HCT116 (cell line): ENCODE measurements around the gene KYAT1. TPM values are rescaled to one million over a fixed set of nuclear protein-coding genes. Genes with fewer than 3 reads are reported as not detected.

Experiments
- ATAC-seq: fragments of 200-7000 bp; cut with Tn5 transposase; 2 replicates; pipeline ENCODE4 v1.9.1; 2020; ENCODE audit warnings: mild to moderate bottlenecking, moderate library complexity
- BruUV-seq: library from RNA; stranded (reverse); fragments of 400-500 nt; replicated peaks from 2 replicates; lab custom pipeline; 2021; lab: Mats Ljungman, UMichigan
- CTCF ChIA-PET: fragments of 300-600 bp; sonication (Branson Sonifier 250); formaldehyde crosslinking; loops from one replicate; lab custom pipeline; 2021; ENCODE audit warnings: antibody characterized with exemption; lab: Charles Lee
- POLR2A ChIA-PET: fragments of 300-600, 350-600 bp; sonication (Branson Sonifier 250); formaldehyde crosslinking; loops from one replicate; lab custom pipeline; 2021; ENCODE audit warnings: antibody characterized with exemption; lab: Charles Lee
- RAD21 ChIA-PET, 2 experiments: fragments of 300-600 bp; sonication (Branson Sonifier 250); formaldehyde crosslinking; loops; one replicate each; lab custom pipeline; 2023; ENCODE audit warnings: low total read pairs in 2 of 2; ENCODE audit not compliant: uncharacterized antibody in 2 of 2, unreplicated experiment in 2 of 2, low non-redundant PET in 1 of 2; lab: Charles Lee
- DNase-seq: peaks from one replicate; pipeline ENCODE4 v3.0.0-alpha.2; 2010; ENCODE audit warnings: low read depth, low spot score
- H2AFZ ChIP-seq: fragments of 200-600 bp; shearing (Covaris generic), sonication (generic); 2 replicates; pipeline ENCODE4 v1.6.1; 2017; ENCODE audit warnings: low read depth, mixed run types, mixed read lengths, antibody characterized with exemption, low read length; ENCODE audit not compliant: poor library complexity, severe bottlenecking
- H3K27ac ChIP-seq: 2 replicates; pipeline ENCODE4 v1.5.1; 2012; ENCODE audit warnings: low read depth, low read length
- H3K27me3 ChIP-seq: fragments of 200-600 bp; sonication (generic); 2 replicates; pipeline ENCODE4 v1.6.1; 2016; ENCODE audit warnings: mixed run types, low read length, mixed read lengths; ENCODE audit not compliant: insufficient read depth
- H3K36me3 ChIP-seq, 2 experiments: fragments of 200-500 bp in 1 of 2; fragments of 200-600 bp in 1 of 2; sonication (Bioruptor generic) in 1 of 2; sonication (generic) in 1 of 2; 2 replicates each; pipeline versions ENCODE4 v1.5.1 to v1.6.1; 2014 to 2016; ENCODE audit warnings: low read length in 2 of 2, inconsistent platforms in 1 of 2, mixed read lengths in 1 of 2, mixed run types in 1 of 2; ENCODE audit not compliant: insufficient read depth in 2 of 2, control insufficient read depth in 1 of 2
- H3K4me1 ChIP-seq, 2 experiments: fragments of 200-600 bp in 1 of 2; sonication (generic) in 1 of 2; 2 replicates each; pipeline versions ENCODE4 v1.5.1 to v1.6.1; 2012 to 2017; ENCODE audit warnings: low read length in 2 of 2, inconsistent platforms in 1 of 2, mild to moderate bottlenecking in 1 of 2, mixed read lengths in 1 of 2, mixed run types in 1 of 2, moderate library complexity in 1 of 2; ENCODE audit not compliant: insufficient read depth in 2 of 2, control insufficient read depth in 1 of 2
- H3K4me2 ChIP-seq: fragments of 200-600 bp; sonication (generic); 2 replicates; pipeline ENCODE4 v1.6.1; 2017; ENCODE audit warnings: mixed run types, low read length, mixed read lengths
- H3K4me3 ChIP-seq, 2 experiments: fragments of 200-600 bp in 1 of 2; sonication (generic) in 1 of 2; replicated peaks in 1 of 2; 2 replicates each; pipeline ENCODE4 v1.5.1; 2011 to 2016; ENCODE audit warnings: low read length in 2 of 2, control low read depth in 1 of 2, low read depth in 1 of 2, mild to moderate bottlenecking in 1 of 2, mixed read lengths in 1 of 2, mixed run types in 1 of 2
- H3K79me2 ChIP-seq: fragments of 200-600 bp; sonication (generic); 2 replicates; pipeline ENCODE4 v1.6.1; 2017; ENCODE audit warnings: mild to moderate bottlenecking, mixed run types, low read length, moderate library complexity, mixed read lengths; ENCODE audit not compliant: insufficient read depth
- H3K9ac ChIP-seq: fragments of 200-600 bp; sonication (generic); 2 replicates; pipeline ENCODE4 v1.6.1; 2016; ENCODE audit warnings: low read length, mixed read lengths
- H3K9me2 ChIP-seq: fragments of 200-600 bp; sonication (generic), shearing (Covaris generic); 2 replicates; pipeline ENCODE4 v1.6.1; 2017; ENCODE audit warnings: mixed run types, mild to moderate bottlenecking, moderate library complexity; ENCODE audit not compliant: insufficient read depth
- H3K9me3 ChIP-seq, 2 experiments: fragments of 200-500 bp in 1 of 2; fragments of 200-600 bp in 1 of 2; sonication (Bioruptor generic) in 1 of 2; sonication (generic) in 1 of 2; 2 replicates each; pipeline ENCODE4 v1.6.1; 2014 to 2017; ENCODE audit warnings: low read length in 2 of 2, mixed read lengths in 2 of 2, inconsistent platforms in 1 of 2, low read depth in 1 of 2, mild to moderate bottlenecking in 1 of 2, mixed run types in 1 of 2, moderate library complexity in 1 of 2; ENCODE audit not compliant: control insufficient read depth in 1 of 2, insufficient read depth in 1 of 2
- H4K20me1 ChIP-seq: fragments of 200-600 bp; sonication (generic), shearing (Covaris generic); 2 replicates; pipeline ENCODE4 v1.6.1; 2017; ENCODE audit warnings: mixed run types, mild to moderate bottlenecking, moderate library complexity; ENCODE audit not compliant: insufficient read depth
- ATF3 ChIP-seq: IDR thresholded peaks from 2 replicates; pipeline ENCODE4 v1.6.1; 2012
- FOSL1 ChIP-seq: IDR thresholded peaks from 2 replicates; pipeline ENCODE4 v1.6.1; 2012; ENCODE audit warnings: low read depth
- POLR2AphosphoS5 ChIP-seq: IDR thresholded peaks from 2 replicates; pipeline ENCODE4 v1.6.1; 2011; ENCODE audit warnings: mild to moderate bottlenecking, low read depth, low read length, moderate library complexity
- SRF ChIP-seq: IDR thresholded peaks from 2 replicates; pipeline ENCODE4 v1.6.1; 2012; ENCODE audit warnings: low read depth
- TCF7L2 ChIP-seq: IDR thresholded peaks from 2 replicates; pipeline ENCODE4 v1.7.0; 2011; ENCODE audit warnings: borderline replicate concordance, inconsistent platforms; ENCODE audit not compliant: insufficient read depth, insufficient read length; ENCODE audit errors: extremely low read depth
- ZFX ChIP-seq: fragments of 450-650 bp; IDR thresholded peaks from 2 replicates; pipeline ENCODE4 v1.6.1; 2017
- ZNF274 ChIP-seq: fragments of 200-500 bp; sonication (Bioruptor generic); IDR thresholded peaks from 2 replicates; pipeline ENCODE4 v1.6.1; 2014; ENCODE audit warnings: mild to moderate bottlenecking, low read depth, low read length, inconsistent platforms
- intact Hi-C: fragments of 100-400 bp; cut with micrococcal nuclease; formaldehyde crosslinking; loops from 2 replicates; pipeline ENCODE4 v1.10.0; 2022
- total RNA-seq: library from RNA; stranded (reverse); gene quantifications from one replicate; pipeline ENCODE4 v1.2.1, GENCODE V29; 2021; ENCODE audit not compliant: unreplicated experiment

KYAT1 gene
- total RNA-seq, 1 experiment from 2014 or later: 10.1 TPM

DNA sequence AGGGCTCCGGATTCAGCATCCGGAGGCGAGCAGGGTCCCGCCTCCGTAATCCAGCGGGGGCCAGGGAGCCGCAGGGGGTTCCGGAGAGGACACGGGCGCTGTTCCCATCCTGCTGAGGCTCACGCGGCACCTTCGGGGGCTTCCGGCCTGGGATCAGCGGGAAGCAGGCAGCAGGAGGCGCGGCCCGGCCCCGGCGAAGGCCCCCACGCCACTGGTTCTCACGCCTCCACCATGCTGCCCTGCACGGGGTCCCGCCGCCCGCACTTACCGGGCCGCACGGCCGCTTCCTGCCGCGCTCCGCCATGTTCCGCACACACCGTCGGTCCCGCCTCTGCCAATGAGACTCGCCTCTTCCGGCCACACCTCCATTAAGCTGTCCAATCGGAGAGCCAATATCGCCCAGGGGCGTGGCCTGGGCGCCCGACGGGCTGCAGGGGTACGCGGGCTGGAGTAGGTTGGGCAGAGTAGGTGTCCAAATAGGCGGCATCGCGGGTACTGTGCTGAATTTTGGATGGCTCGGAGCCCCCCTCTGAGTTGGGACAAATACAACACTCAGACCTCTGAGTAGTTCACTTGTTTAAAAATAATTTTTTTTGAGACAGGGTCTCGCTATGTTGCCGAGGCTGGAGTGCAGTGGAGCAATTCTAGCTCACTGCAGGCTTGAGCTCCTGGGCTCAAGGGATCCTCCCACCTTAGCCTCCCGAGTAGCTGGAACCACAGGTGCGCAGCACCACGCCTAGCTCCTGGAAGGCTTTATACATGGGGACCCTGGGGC, 52.1 kb downstream of the KYAT1 start, which contains the start of gene SPOUT1 (continued):
- TF ChIP-seq TCF7L2: no peak
- no peak for TF ChIP-seq ZNF274
- no peak for TF ChIP-seq SRF
- TF ChIP-seq FOSL1: no peak
- peak; percentile 49; the same call in 1 of the 2 replicates for TF ChIP-seq ZFX

- Histone ChIP-seq H3K4me3 (peak overlapping the region; percentile 95 to 97), H3K27ac (peak overlapping the region; percentile 78), H3K79me2 (peaks cover 25% of the 10 kb centered on the region), H2AFZ (no peak overlapping the region), H3K4me1 (peaks cover 11 to 17% of the 10 kb centered on the region in 2 experiments), H3K36me3 (peaks cover 21 to 22% of the 10 kb centered on the region in 2 experiments; a peak in 3 of 4 replicates), H3K9me3 (no peaks in the 10 kb centered on the region), H3K27me3 (no peaks in the 10 kb centered on the region), H3K9ac (peak overlapping the region; percentile 97), H3K4me2 (peak overlapping the region; percentile 90), H3K9me2 (no peaks in the 10 kb centered on the region), H4K20me1 (0 out of 2 replicates have a peak, but pooled peaks cover 5% of the 10 kb centered on the region)
- POLR2A ChIA-PET: interaction anchor here (1.0 to 1.5 kb wide), 3 partner anchors 11 to 144 kb away, joined by 3 to 9 read pairs (median 5); partner anchors contain the start of gene ENDOG
- ATAC-seq: peak; percentile 7
- RAD21 ChIA-PET: interaction anchor here in 1 of 2 experiments (1.0 kb wide), 1 partner anchor 11 kb away, joined by 4 read pairs; the partner anchor contains the start of gene ENDOG
- TSS peak; percentile 50 for BruUV-seq
- DNase-seq: no peak
- CTCF ChIA-PET: interaction anchor here (2.4 kb wide), 1 partner anchor 11 kb away, joined by 23 read pairs; the partner anchor contains the start of gene ENDOG
- intact Hi-C loops: no loop called here
- no peak for TF ChIP-seq POLR2AphosphoS5
- TF ChIP-seq ATF3: no peak
Measured at GRCh38 chr9:128828719-128829452, 52.9 kb downstream of the KYAT1 start.
